Progenitor cell of endocrine pancreas (in vitro differentiated cells): Measurements from ENCODE around the gene XRCC5. TPM values are rescaled to one million over a fixed set of nuclear protein-coding genes. Genes with fewer than 3 reads are reported as not detected.

Source experiments
- DNase-seq: peaks from one replicate; pipeline ENCODE4 v3.0.0; 2021; ENCODE audit warnings: low spot score; ENCODE audit not compliant: unreplicated experiment
- H3K27ac Mint-ChIP-seq: 2 replicates; pipeline ENCODE4 v1.8.0; 2021; ENCODE audit warnings: mild to moderate bottlenecking, moderate library complexity, mixed read lengths
- H3K27me3 Mint-ChIP-seq: 2 replicates; pipeline ENCODE4 v1.8.0; 2021; ENCODE audit warnings: mixed read lengths
- H3K36me3 Mint-ChIP-seq: 2 replicates; pipeline ENCODE4 v1.8.0; 2022; ENCODE audit warnings: mixed read lengths; ENCODE audit not compliant: insufficient read depth
- H3K4me1 Mint-ChIP-seq: 2 replicates; pipeline ENCODE4 v1.8.0; 2021; ENCODE audit warnings: low read depth, mixed read lengths
- H3K4me3 Mint-ChIP-seq: 2 replicates; pipeline ENCODE4 v1.8.0; 2021; ENCODE audit warnings: low read depth, mild to moderate bottlenecking, moderate library complexity, mixed read lengths
- H3K9me3 Mint-ChIP-seq: 2 replicates; pipeline ENCODE4 v1.8.0; 2021; ENCODE audit warnings: low read depth, mixed read lengths
- CTCF ChIP-seq: fragments of 200-600 bp; sonication (generic); IDR thresholded peaks from one replicate; pipeline ENCODE4 v1.5.0; 2021; ENCODE audit warnings: antibody characterized with exemption, mild to moderate bottlenecking; ENCODE audit not compliant: unreplicated experiment
- total RNA-seq: library from RNA; stranded (reverse); gene quantifications from 2 replicates; pipeline ENCODE4 v1.2.1, GENCODE V29; 2021

Gene XRCC5
- total RNA-seq, 1 donor from 2014 or later = 378 TPM

DNA sequence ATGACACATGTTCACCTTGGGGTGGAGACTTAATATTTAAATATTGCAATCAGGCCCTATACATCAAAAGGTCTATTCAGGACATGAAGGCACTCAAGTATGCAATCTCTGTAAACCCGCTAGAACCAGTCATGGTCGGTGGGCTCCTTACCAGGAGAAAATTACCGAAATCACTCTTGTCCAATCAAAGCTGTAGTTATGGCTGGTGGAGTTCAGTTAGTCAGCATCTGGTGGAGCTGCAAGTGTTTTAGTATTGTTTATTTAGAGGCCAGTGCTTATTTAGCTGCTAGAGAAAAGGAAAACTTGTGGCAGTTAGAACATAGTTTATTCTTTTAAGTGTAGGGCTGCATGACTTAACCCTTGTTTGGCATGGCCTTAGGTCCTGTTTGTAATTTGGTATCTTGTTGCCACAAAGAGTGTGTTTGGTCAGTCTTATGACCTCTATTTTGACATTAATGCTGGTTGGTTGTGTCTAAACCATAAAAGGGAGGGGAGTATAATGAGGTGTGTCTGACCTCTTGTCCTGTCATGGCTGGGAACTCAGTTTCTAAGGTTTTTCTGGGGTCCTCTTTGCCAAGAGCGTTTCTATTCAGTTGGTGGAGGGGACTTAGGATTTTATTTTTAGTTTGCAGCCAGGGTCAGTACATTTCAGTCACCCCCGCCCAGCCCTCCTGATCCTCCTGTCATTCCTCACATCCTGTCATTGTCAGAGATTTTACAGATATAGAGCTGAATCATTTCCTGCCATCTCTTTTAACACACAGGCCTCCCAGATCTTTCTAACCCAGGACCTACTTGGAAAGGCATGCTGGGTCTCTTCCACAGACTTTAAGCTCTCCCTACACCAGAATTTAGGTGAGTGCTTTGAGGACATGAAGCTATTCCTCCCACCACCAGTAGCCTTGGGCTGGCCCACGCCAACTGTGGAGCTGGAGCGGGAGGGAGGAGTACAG lies 108.1 kb downstream of the XRCC5 start:
- no peak for TF ChIP-seq CTCF
- Mint-ChIP-seq H3K4me3 (no peak overlapping the region), H3K9me3 (no peaks in the 10 kb centered on the region), H3K36me3 (peaks cover 7% of the 10 kb centered on the region), H3K27ac (peak overlapping the region; percentile 7), H3K27me3 (no peaks in the 10 kb centered on the region), H3K4me1 (peaks cover 1% of the 10 kb centered on the region)
- DNase-seq = no peak

DNA sequence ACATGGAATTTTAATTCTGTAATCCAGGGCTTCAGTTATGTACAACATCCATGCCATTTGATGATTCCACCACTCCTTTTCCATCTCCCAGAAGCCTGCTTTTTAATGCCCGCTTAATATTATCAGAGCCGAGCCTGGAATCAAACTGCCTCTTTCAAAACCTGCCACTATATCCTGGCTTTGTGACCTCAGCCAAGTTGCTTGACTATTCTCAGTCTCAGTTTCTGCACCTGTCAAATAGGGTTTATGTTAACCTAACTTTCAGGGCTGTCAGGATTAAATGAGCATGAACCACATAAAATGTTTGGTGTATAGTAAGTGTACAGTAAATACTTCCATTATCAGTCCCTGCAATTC lies 108.7 kb downstream of the XRCC5 start:
- peaks cover under 1% of the 10 kb centered on the region for H3K4me1 Mint-ChIP-seq
- TF ChIP-seq CTCF = no peak
- H3K27ac Mint-ChIP-seq = peak overlapping the region; percentile 7
- no peaks in the 10 kb centered on the region for H3K9me3 Mint-ChIP-seq
- H3K4me3 Mint-ChIP-seq = no peak overlapping the region
- DNase-seq = no peak
- H3K36me3 Mint-ChIP-seq = peaks cover 7% of the 10 kb centered on the region
- H3K27me3 Mint-ChIP-seq = no peaks in the 10 kb centered on the region

DNA sequence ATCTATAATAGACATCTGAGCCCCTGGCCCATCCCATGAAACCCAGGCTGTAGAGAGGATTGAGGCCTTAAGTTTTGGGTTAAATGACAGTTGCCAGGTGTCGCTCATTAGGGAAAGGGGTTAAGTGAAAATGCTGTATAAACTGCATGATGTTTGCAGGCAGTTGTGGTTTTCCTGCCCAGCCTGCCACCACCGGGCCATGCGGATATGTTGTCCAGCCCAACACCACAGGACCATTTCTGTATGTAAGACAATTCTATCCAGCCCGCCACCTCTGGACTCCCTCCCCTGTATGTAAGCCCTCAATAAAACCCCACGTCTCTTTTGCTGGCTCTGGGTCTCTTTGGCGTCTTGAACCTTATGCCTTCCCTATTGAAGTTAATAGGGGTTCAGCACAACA lies 110.7 kb downstream of the XRCC5 start:
- H3K36me3 Mint-ChIP-seq = peaks cover 5% of the 10 kb centered on the region
- H3K4me1 Mint-ChIP-seq = no peaks in the 10 kb centered on the region
- no peak overlapping the region for H3K27ac Mint-ChIP-seq
- no peak for TF ChIP-seq CTCF
- H3K4me3 Mint-ChIP-seq = no peak overlapping the region
- no peaks in the 10 kb centered on the region for H3K27me3 Mint-ChIP-seq
- H3K9me3 Mint-ChIP-seq = no peaks in the 10 kb centered on the region
- no peak for DNase-seq

GRCh38 chr2:216220976-216221375 lies 111.8 kb downstream of the XRCC5 start:
- no peak overlapping the region for H3K4me3 Mint-ChIP-seq

GRCh38 chr2:216221811-216222210 lies 112.7 kb downstream of the XRCC5 start:
- no peaks in the 10 kb centered on the region for H3K27me3 Mint-ChIP-seq
- no peak overlapping the region for H3K27ac Mint-ChIP-seq
- H3K36me3 Mint-ChIP-seq = peaks cover 5% of the 10 kb centered on the region
- no peak overlapping the region for H3K4me3 Mint-ChIP-seq
- no peaks in the 10 kb centered on the region for H3K4me1 Mint-ChIP-seq
- no peaks in the 10 kb centered on the region for H3K9me3 Mint-ChIP-seq
- TF ChIP-seq CTCF = no peak
- DNase-seq = no peak

More at GRCh38 chr2:216220976-216221375, 111.8 kb downstream of the XRCC5 start:
- DNase-seq = no peak
- Mint-ChIP-seq H3K27ac (no peak overlapping the region), H3K9me3 (no peaks in the 10 kb centered on the region), H3K4me1 (no peaks in the 10 kb centered on the region), H3K36me3 (peaks cover 5% of the 10 kb centered on the region), H3K27me3 (no peaks in the 10 kb centered on the region)
- no peak for TF ChIP-seq CTCF
